H9 (cell line): ENCODE measurements around the gene ARAP2. TPM values are rescaled to one million over a fixed set of nuclear protein-coding genes. Genes with fewer than 3 reads are reported as not detected.

ENCODE experiments used
- DNase-seq: peaks from one replicate; pipeline ENCODE4 v3.0.0-alpha.2; 2017
- H2AFZ ChIP-seq: one replicate; pipeline ENCODE4 v1.6.1; 2013; ENCODE audit warnings: mild to moderate bottlenecking, low read length, control low read depth, moderate library complexity
- H2AK5ac ChIP-seq: 2 replicates; pipeline ENCODE4 v1.6.1; 2013; ENCODE audit warnings: low read length, control low read depth, mixed read lengths; ENCODE audit not compliant: insufficient read length
- H2BK120ac ChIP-seq: one replicate; pipeline ENCODE4 v1.6.1; 2013; ENCODE audit warnings: low read depth, mild to moderate bottlenecking, low read length, control low read depth, inconsistent platforms; ENCODE audit not compliant: poor library complexity, severe bottlenecking
- H2BK12ac ChIP-seq: 2 replicates; pipeline ENCODE4 v1.6.1; 2013; ENCODE audit warnings: low read length, control low read depth, mixed read lengths, low read depth; ENCODE audit not compliant: insufficient read length
- H2BK15ac ChIP-seq: 2 replicates; pipeline ENCODE4 v1.6.1; 2013; ENCODE audit warnings: low read depth, low read length, control low read depth
- H2BK20ac ChIP-seq: one replicate; pipeline ENCODE4 v1.6.1; 2013; ENCODE audit warnings: low read depth, mild to moderate bottlenecking, low read length, control low read depth, inconsistent platforms; ENCODE audit not compliant: poor library complexity, severe bottlenecking
- H2BK5ac ChIP-seq: 2 replicates; pipeline ENCODE4 v1.6.1; 2013; ENCODE audit warnings: low read length, control low read depth, mixed read lengths; ENCODE audit not compliant: insufficient read length
- H3K14ac ChIP-seq: 2 replicates; pipeline ENCODE4 v1.6.1; 2013; ENCODE audit warnings: low read length, control low read depth; ENCODE audit not compliant: insufficient read depth
- H3K18ac ChIP-seq: 2 replicates; pipeline ENCODE4 v1.6.1; 2013; ENCODE audit warnings: low read depth, mild to moderate bottlenecking, mixed read lengths, low read length, control low read depth; ENCODE audit not compliant: insufficient read length
- H3K23ac ChIP-seq: 2 replicates; pipeline ENCODE4 v1.6.1; 2013; ENCODE audit warnings: low read length, control low read depth, mixed read lengths, low read depth; ENCODE audit not compliant: insufficient read length
- H3K23me2 ChIP-seq: 2 replicates; pipeline ENCODE4 v1.6.1; 2013; ENCODE audit warnings: low read depth, mild to moderate bottlenecking, mixed read lengths, low read length, control low read depth; ENCODE audit not compliant: insufficient read length, poor library complexity, severe bottlenecking
- H3K27ac ChIP-seq: 2 replicates; pipeline ENCODE4 v1.5.1; 2013; ENCODE audit warnings: low read length, control low read depth, mixed read lengths, low read depth; ENCODE audit not compliant: insufficient read length
- H3K27me3 ChIP-seq: 2 replicates; pipeline ENCODE4 v1.6.1; 2013; ENCODE audit warnings: low read length, control low read depth, inconsistent platforms; ENCODE audit not compliant: insufficient read depth
- H3K4ac ChIP-seq: 2 replicates; pipeline ENCODE4 v1.6.1; 2013; ENCODE audit warnings: low read depth, mild to moderate bottlenecking, control low read depth, inconsistent platforms, low read length, moderate library complexity
- H3K4me1 ChIP-seq: 2 replicates; pipeline ENCODE4 v1.6.1; 2013; ENCODE audit warnings: low read length, control low read depth, inconsistent platforms; ENCODE audit not compliant: insufficient read depth
- H3K4me2 ChIP-seq: 2 replicates; pipeline ENCODE4 v1.6.1; 2013; ENCODE audit warnings: low read length, control low read depth, mixed read lengths; ENCODE audit not compliant: insufficient read length, insufficient read depth
- H3K56ac ChIP-seq: 2 replicates; pipeline ENCODE4 v1.6.1; 2013; ENCODE audit warnings: low read depth, mild to moderate bottlenecking, mixed read lengths, low read length, control low read depth; ENCODE audit not compliant: insufficient read length
- H3K79me1 ChIP-seq: 2 replicates; pipeline ENCODE4 v1.6.1; 2013; ENCODE audit warnings: low read depth, mild to moderate bottlenecking, moderate library complexity, low read length, control low read depth, inconsistent platforms; ENCODE audit not compliant: insufficient read depth, poor library complexity, severe bottlenecking
- H3K79me2 ChIP-seq: 2 replicates; pipeline ENCODE4 v1.6.1; 2013; ENCODE audit warnings: low read length, control low read depth, inconsistent platforms; ENCODE audit not compliant: insufficient read depth
- H3K9ac ChIP-seq: 2 replicates; pipeline ENCODE4 v1.6.1; 2013; ENCODE audit warnings: low read length, control low read depth, mixed read lengths; ENCODE audit not compliant: insufficient read length; ENCODE audit errors: extremely low read depth
- H3K9me3 ChIP-seq: one replicate; pipeline ENCODE4 v1.6.1; 2013; ENCODE audit warnings: low read depth, low read length, inconsistent platforms; ENCODE audit not compliant: control insufficient read depth
- H3T11ph ChIP-seq: one replicate; pipeline ENCODE4 v1.6.1; 2013; ENCODE audit warnings: mild to moderate bottlenecking, low read length, control low read depth, inconsistent platforms
- H4K20me1 ChIP-seq: one replicate; pipeline ENCODE4 v1.6.1; 2013; ENCODE audit not compliant: control insufficient read depth, insufficient read length, insufficient read depth
- H4K5ac ChIP-seq: 2 replicates; pipeline ENCODE4 v1.6.1; 2013; ENCODE audit warnings: low read depth, mild to moderate bottlenecking, mixed read lengths, low read length, control low read depth; ENCODE audit not compliant: insufficient read length
- H4K8ac ChIP-seq: replicated peaks from 2 replicates; pipeline ENCODE4 v1.6.1; 2013; ENCODE audit warnings: low read length, control low read depth, mixed read lengths, low read depth; ENCODE audit not compliant: insufficient read length
- H4K91ac ChIP-seq: 2 replicates; pipeline ENCODE4 v1.6.1; 2013; ENCODE audit warnings: low read depth, mild to moderate bottlenecking, moderate library complexity, mixed read lengths, low read length, control low read depth; ENCODE audit not compliant: insufficient read length
- H3K27ac Mint-ChIP-seq, 3 experiments: 2 replicates in 2 of 3; 3 replicates in 1 of 3; pipeline ENCODE4 v1.8.0; 2020 to 2021; ENCODE audit warnings: mixed read lengths in 3 of 3, mild to moderate bottlenecking in 1 of 3, moderate library complexity in 1 of 3
- H3K27me3 Mint-ChIP-seq: 2 replicates; pipeline ENCODE4 v1.8.0; 2021; ENCODE audit warnings: low read depth, mild to moderate bottlenecking, moderate library complexity, mixed read lengths
- H3K36me3 Mint-ChIP-seq, 3 experiments: 2 replicates in 2 of 3; 3 replicates in 1 of 3; pipeline ENCODE4 v1.8.0; 2020 to 2021; ENCODE audit warnings: low read depth in 3 of 3, mixed read lengths in 3 of 3; ENCODE audit not compliant: insufficient read depth in 1 of 3
- H3K4me1 Mint-ChIP-seq, 2 experiments: 2 replicates each; pipeline ENCODE4 v1.8.0; 2020; ENCODE audit warnings: mixed read lengths in 2 of 2
- H3K4me3 Mint-ChIP-seq, 2 experiments: 2 replicates in 1 of 2; 3 replicates in 1 of 2; pipeline ENCODE4 v1.8.0; 2020 to 2021; ENCODE audit warnings: mild to moderate bottlenecking in 2 of 2, mixed read lengths in 2 of 2, moderate library complexity in 1 of 2
- H3K9me3 Mint-ChIP-seq, 2 experiments: 2 replicates in 1 of 2; 3 replicates in 1 of 2; pipeline ENCODE4 v1.8.0; 2020; ENCODE audit warnings: mild to moderate bottlenecking in 2 of 2, mixed read lengths in 2 of 2, moderate library complexity in 1 of 2
- total RNA-seq: library from RNA; stranded (reverse); gene quantifications from 2 replicates; pipeline ENCODE4 v1.2.1, GENCODE V29; 2021
- TF ChIP-seq, protein P1 (sequence below): fragments of 200-600 bp; sonication (generic); conservative IDR thresholded peaks from 3 replicates; pipeline ENCODE4 v1.8.0; 2021; ENCODE audit warnings: antibody characterized with exemption, mild to moderate bottlenecking

Gene ARAP2
- total RNA-seq, 1 experiment from 2014 or later: 6.3 TPM

DNA sequence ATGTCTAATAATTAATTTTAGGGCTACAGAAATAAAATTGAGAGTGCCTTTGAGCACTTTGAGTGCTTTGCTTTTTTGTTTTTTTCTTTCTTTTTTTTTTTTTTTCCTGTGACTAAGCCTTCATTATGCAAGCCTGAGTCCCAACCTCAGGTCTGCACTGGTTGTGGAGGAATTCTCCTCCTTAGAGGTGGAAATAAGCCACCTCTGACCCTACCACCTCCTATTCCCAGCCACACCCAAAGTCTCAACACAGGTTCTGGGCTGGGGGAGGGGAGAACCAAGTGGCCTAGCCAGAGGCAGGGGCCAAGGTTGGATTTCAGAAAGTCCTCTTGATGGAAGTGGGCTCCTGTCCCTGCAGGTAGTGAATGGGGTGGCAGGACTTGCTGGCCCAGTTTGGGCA lies 180.2 kb downstream of the ARAP2 start:
- Histone ChIP-seq H3K56ac (no peak overlapping the region), H3K23me2 (no peaks in the 10 kb centered on the region), H3T11ph (no peak overlapping the region), H2BK120ac (no peak overlapping the region), H2AFZ (no peak overlapping the region), H4K8ac (no peak overlapping the region), H3K79me2 (no peaks in the 10 kb centered on the region), H3K27ac (no peak overlapping the region), H2BK20ac (no peak overlapping the region), H3K27me3 (no peaks in the 10 kb centered on the region), H3K4me1 (no peaks in the 10 kb centered on the region; the same call in 1 of the 2 replicates), H3K23ac (no peak overlapping the region), H4K5ac (no peak overlapping the region), H2BK5ac (no peak overlapping the region), H3K14ac (no peak overlapping the region), H3K4ac (no peak overlapping the region), H4K20me1 (no peaks in the 10 kb centered on the region), H3K9me3 (no peaks in the 10 kb centered on the region), H3K9ac (no peak overlapping the region), H2BK12ac (no peak overlapping the region), H2BK15ac (no peak overlapping the region), H3K79me1 (no peaks in the 10 kb centered on the region), H2AK5ac (no peak overlapping the region), H4K91ac (no peak overlapping the region), H3K18ac (no peak overlapping the region), H3K4me2 (no peak overlapping the region)
- TF ChIP-seq, protein P1, sequence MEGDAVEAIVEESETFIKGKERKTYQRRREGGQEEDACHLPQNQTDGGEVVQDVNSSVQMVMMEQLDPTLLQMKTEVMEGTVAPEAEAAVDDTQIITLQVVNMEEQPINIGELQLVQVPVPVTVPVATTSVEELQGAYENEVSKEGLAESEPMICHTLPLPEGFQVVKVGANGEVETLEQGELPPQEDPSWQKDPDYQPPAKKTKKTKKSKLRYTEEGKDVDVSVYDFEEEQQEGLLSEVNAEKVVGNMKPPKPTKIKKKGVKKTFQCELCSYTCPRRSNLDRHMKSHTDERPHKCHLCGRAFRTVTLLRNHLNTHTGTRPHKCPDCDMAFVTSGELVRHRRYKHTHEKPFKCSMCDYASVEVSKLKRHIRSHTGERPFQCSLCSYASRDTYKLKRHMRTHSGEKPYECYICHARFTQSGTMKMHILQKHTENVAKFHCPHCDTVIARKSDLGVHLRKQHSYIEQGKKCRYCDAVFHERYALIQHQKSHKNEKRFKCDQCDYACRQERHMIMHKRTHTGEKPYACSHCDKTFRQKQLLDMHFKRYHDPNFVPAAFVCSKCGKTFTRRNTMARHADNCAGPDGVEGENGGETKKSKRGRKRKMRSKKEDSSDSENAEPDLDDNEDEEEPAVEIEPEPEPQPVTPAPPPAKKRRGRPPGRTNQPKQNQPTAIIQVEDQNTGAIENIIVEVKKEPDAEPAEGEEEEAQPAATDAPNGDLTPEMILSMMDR: no peak
- DNase-seq: no peak
- Mint-ChIP-seq H3K27ac (no peak overlapping the region), H3K27me3 (no peaks in the 10 kb centered on the region; the same call in 1 of the 2 replicates), H3K4me1 (peaks cover 0 to 7% of the 10 kb centered on the region in 2 experiments; a peak in 3 of 4 replicates), H3K9me3 (no peaks in the 10 kb centered on the region), H3K36me3 (no peaks in the 10 kb centered on the region; a peak in 1 of 7 replicates), H3K4me3 (no peak overlapping the region)
